Vagina (tissue), 2 donors: ENCODE results near the gene DPP3.

Source experiments
- POLR2A ChIP-seq, 2 donors: fragments of 450-650 bp; IDR thresholded peaks; one replicate each; pipeline ENCODE4 v1.6.1; 2017; ENCODE audit warnings: antibody characterized with exemption in 2 of 2, mild to moderate bottlenecking in 2 of 2, moderate library complexity in 2 of 2
- TF ChIP-seq, protein P1 (sequence below), 3 experiments: fragments of 450-650 bp in 2 of 3; fragments of 200-600 bp in 1 of 3; sonication (generic) in 1 of 3; IDR thresholded peaks; one replicate each; pipeline ENCODE4 v1.5.1; 2017 to 2019; ENCODE audit warnings: antibody characterized with exemption in 3 of 3, mild to moderate bottlenecking in 2 of 3, moderate library complexity in 2 of 3

- no peak for TF ChIP-seq POLR2A (IDR thresholded peaks at IDR 0.05)
- TF ChIP-seq, protein P1, sequence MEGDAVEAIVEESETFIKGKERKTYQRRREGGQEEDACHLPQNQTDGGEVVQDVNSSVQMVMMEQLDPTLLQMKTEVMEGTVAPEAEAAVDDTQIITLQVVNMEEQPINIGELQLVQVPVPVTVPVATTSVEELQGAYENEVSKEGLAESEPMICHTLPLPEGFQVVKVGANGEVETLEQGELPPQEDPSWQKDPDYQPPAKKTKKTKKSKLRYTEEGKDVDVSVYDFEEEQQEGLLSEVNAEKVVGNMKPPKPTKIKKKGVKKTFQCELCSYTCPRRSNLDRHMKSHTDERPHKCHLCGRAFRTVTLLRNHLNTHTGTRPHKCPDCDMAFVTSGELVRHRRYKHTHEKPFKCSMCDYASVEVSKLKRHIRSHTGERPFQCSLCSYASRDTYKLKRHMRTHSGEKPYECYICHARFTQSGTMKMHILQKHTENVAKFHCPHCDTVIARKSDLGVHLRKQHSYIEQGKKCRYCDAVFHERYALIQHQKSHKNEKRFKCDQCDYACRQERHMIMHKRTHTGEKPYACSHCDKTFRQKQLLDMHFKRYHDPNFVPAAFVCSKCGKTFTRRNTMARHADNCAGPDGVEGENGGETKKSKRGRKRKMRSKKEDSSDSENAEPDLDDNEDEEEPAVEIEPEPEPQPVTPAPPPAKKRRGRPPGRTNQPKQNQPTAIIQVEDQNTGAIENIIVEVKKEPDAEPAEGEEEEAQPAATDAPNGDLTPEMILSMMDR (IDR thresholded peaks at IDR 0.05) = no peak
These were observed 11.2 kb downstream of the DPP3 start for GRCh38 chr11:66491315-66491935.
